GM13977 (cell line): ENCODE data around the gene AGAP5.
A peak's percentile ranks its signal among the peaks of the same experiment; 100 is the strongest.

Source experiments
- DNase-seq: peaks from one replicate; pipeline ENCODE4 v3.0.0; 2012; ENCODE audit warnings: low spot score
- in situ Hi-C: fragments of 300-500 bp; cut with MboI; formaldehyde crosslinking; loops from one replicate; pipeline ENCODE4 v1.12.0; 2022; ENCODE audit warnings: low sequenced_read_pairs, low pct_unique_long_range_greater_than_20kb, mixed read lengths, inconsistent platforms; ENCODE audit not compliant: unreplicated experiment
- TF ChIP-seq, protein P1 (sequence below): IDR thresholded peaks from 2 replicates; pipeline ENCODE4 v1.5.1; 2012; ENCODE audit warnings: mild to moderate bottlenecking, control low read depth; ENCODE audit not compliant: insufficient read depth; ENCODE audit errors: extremely low read depth, missing control alignments

AGAP5 gene

DNA sequence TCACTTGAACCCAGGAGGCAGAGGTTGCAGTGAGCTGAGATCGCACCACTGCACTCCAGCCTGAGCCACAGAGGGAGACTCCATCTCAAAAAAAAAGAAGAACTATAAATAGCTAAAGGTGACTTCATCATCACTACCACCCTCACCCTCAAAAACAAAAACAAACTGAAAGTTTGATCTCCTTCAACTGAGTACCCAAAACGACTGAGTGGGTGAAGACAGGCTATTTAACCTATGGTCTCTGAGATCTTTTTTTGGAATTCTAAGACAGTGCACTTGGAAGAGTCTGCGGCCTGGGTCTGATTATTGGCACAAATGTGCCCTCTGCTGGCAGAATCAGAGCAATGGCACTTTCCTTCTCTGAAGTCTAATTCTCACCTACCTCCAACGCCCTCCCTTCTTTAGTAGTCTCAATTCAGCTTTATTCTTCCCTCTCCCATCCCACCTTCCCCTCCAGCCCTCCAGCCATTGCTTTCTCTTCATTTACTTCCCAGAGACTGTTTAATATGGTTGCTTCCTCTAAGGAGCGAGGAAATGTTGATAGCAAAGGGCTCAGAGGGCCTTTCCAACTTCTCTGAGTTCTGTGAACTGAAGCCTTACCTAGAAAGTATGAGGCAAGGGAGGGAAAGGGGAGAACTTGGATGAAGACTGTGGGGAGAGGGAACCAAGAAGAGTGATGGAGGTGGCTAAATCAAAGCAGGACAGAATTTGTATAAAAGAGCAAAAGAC is 53.7 kb downstream of the AGAP5 start:
- DNase-seq = peak; percentile 77
- in situ Hi-C loops = loop anchor here (5.0 to 25.0 kb wide), 2 partner anchors 107 to 382 kb away; partner anchors contain the start of gene MRPS16
- TF ChIP-seq, protein P1, sequence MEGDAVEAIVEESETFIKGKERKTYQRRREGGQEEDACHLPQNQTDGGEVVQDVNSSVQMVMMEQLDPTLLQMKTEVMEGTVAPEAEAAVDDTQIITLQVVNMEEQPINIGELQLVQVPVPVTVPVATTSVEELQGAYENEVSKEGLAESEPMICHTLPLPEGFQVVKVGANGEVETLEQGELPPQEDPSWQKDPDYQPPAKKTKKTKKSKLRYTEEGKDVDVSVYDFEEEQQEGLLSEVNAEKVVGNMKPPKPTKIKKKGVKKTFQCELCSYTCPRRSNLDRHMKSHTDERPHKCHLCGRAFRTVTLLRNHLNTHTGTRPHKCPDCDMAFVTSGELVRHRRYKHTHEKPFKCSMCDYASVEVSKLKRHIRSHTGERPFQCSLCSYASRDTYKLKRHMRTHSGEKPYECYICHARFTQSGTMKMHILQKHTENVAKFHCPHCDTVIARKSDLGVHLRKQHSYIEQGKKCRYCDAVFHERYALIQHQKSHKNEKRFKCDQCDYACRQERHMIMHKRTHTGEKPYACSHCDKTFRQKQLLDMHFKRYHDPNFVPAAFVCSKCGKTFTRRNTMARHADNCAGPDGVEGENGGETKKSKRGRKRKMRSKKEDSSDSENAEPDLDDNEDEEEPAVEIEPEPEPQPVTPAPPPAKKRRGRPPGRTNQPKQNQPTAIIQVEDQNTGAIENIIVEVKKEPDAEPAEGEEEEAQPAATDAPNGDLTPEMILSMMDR = peak; percentile 74

DNA sequence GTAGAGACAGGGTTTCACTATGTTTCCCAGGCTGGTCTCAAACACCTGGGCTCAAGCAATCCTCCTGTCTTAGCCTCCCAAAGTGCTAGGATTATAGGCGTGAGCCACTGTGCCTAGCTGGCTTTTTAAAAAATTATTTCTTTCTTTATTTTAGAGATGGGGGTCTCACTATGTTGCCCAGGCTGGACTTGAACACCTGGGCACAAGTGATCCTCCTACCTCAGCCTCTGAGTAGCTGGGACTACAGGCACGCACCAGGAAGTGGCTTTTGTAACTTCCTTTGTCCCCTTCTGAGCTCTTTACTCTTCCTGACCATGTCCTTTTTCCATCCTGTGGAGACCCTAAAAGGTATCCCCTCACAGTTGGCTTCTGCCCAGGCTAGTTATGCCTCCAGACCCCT is 54.5 kb downstream of the AGAP5 start:
- DNase-seq = no peak
- in situ Hi-C loops = loop anchor here (5.0 to 25.0 kb wide), 2 partner anchors 106 to 381 kb away; partner anchors contain the start of gene MRPS16
- TF ChIP-seq, protein P1 = no peak

DNA sequence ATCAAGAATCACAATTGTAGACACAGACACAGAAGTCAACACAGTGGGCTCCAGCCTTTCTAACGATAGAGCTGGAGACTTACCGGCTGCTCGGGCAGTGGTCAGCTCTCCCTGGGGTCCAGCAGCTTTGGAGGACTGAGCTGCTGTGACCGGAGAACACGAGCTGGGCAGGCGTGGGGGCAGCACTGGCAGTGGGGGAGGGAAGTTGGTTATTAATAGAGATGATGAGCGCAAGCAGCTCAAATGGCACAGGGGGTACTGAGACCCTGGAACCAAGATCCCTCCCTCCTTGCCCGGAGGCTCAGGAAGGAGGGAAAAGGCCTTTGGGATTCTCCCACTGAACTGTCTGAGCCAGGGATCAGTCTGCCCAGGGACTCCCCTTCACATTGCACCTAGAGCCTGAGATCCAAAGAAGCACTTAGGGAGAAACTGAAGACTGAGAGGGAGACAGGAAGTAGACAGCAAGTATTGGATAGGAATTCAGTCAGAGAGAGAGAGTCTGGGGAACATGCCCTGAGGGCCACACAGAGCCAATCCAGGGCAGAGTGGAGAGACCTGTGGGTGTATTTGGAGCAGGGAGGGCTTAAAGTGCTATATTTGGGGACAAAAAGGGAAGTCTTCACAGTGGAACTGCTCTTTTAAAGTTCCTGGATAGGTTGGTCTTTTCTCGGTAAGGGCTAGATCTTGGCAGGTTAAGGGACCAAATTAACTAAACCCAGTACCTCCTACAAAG is 56.4 kb downstream of the AGAP5 start, which contains the start of gene MYOZ1:
MYOZ1 (minus strand) TSS at position 147 of the 733 bp plus-strand sequence. CDS start 1,457 bp downstream, outside the sequence.
- TF ChIP-seq, protein P1 = no peak
- in situ Hi-C loops = loop anchor here (5.0 to 25.0 kb wide), 2 partner anchors 104 to 379 kb away; partner anchors contain the start of gene MRPS16
- no peak for DNase-seq

DNA sequence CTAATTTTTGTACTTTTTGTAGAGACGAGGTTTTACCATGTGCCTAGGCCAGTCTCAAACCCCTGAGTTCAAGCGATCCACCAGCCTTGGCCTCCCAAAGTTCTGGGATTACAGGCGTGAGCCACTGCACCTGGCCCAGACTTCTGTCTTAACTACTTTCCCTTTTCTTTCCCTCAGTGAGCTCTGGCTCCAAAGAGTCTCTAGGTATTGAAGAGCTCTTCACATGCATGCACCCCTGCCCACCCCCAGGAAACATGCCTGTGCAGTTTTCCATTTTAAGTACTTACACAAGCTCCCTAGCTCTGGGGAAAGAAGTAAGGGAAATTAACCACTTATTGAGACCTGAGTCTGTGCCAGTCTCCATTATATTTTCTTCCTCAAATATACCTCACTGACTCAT is 58.6 kb downstream of the AGAP5 start:
- TF ChIP-seq, protein P1 = no peak
- DNase-seq = no peak
- in situ Hi-C loops = loop anchor here (25.0 kb wide), 1 partner anchor 377 kb away; the partner anchor contains the start of gene MRPS16

DNA sequence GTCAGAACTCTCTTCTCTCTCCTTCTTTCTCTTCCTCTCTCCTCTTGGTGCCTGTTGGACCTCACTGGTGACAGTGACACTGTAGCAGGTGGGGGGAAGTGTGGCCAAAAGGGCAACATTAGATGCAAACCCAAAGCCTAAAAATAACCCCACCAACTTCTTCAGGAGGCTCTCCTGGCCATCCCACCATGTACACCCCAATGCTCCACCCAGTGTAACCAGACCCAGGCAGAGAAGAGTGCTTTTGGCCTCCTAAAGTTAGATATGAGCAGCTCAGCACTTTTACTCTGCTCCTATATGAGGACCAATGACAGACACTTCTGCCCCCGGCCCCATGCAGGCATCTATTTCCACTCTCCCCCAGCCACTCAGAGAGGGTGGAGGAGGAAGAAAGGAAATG is 62.1 kb downstream of the AGAP5 start:
- TF ChIP-seq, protein P1 = no peak
- in situ Hi-C loops = loop anchor here (25.0 kb wide), 1 partner anchor 373 kb away; the partner anchor contains the start of gene MRPS16
- no peak for DNase-seq

DNA sequence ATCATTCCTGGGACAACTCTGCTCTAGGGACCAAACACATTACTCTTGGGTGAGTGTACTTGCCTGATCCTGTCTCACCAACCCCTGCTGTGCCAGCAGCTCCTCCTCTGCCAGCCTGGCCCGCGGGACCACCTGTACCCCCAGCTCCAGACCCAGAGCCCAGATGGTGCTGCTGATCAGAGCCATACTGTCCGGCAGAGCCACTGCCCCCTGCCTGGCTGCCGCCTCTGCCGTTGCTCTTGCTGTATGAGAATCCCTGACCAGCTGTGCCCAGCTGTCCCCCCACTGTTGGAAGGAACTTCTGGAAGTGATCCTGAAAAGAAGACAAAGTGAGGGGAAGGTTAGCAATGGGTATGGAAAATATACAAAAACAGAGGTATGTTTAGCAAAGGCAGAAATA is 63.5 kb downstream of the AGAP5 start:
- DNase-seq = no peak
- TF ChIP-seq, protein P1 = no peak
- in situ Hi-C loops = loop anchor here (25.0 kb wide), 1 partner anchor 372 kb away; the partner anchor contains the start of gene MRPS16
